ENCODE measurements around the gene SLC47A2.
"Not testable (repeated sequence)": the region's sequence is repeated elsewhere in the genome, so short reads cannot be mapped to it uniquely, and the experiment has no call there.

Gene SLC47A2

DNA sequence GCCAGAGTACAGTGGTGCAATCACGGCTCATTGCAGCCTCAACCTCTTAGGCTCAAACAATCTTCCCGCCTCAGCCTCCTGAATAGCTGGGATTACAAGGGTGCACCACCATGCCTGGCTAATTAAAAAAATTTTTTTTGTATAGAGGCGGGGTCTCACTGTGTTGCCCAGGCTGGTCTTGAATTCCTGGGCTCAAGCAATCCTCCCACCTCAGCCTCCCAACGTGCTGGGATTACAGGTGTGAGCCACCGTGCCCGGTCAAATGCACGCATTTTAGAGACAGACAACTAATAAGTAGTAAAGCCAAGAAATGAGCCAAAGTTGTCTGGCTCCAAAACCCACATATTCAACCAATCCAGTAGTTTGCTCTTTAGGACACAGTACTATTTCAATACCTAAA, 46.7 kb downstream of the SLC47A2 start:
- not testable (repeated sequence) for H3K9ac ChIP-seq (ENCODE audit: low read depth in 1 of 2, low read length in 2 of 2); H3K27me3 ChIP-seq (ENCODE audit: control insufficient read depth in 1 of 2, insufficient read depth in 2 of 2, low read length in 2 of 2); H3K4me3 ChIP-seq (ENCODE audit: low read depth in 1 of 2, low read length in 2 of 2); H3K27ac ChIP-seq (ENCODE audit: low read depth, low read length); H3K9me3 ChIP-seq (ENCODE audit: control insufficient read depth in 1 of 2, low read length in 2 of 2)
- Histone ChIP-seq H3K4me1 (ENCODE audit: control insufficient read depth in 1 of 2, insufficient read depth in 2 of 2, low read length in 2 of 2) (peaks cover 25 to 34% of the 10 kb centered on the region in 2 donors), H3K36me3 (ENCODE audit: control insufficient read depth in 1 of 2, insufficient read depth in 2 of 2, low read length in 2 of 2) (peaks cover 0 to 24% of the 10 kb centered on the region in 2 donors)

DNA sequence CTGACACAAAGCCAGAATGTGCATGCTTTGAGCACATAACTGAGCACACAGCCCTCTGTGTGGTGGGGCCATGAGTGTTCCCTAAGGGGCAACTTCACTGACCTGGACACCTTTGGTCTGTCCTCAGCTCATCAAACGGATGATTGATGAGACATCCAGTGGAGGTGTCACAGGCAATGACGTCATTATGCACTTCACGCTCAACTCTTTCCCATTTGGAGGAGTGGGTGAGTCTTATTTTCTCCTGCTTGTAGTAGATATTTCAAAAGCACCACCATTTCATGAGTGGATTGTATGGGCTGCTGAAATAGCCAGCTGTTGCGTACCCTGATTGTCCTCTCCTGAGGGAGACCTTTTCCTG, 51.6 kb downstream of the SLC47A2 start:
- Histone ChIP-seq H3K4me3 (ENCODE audit: low read depth in 1 of 2, low read length in 2 of 2) (no peak overlapping the region), H3K27ac (ENCODE audit: low read depth, low read length) (no peak overlapping the region), H3K27me3 (ENCODE audit: control insufficient read depth in 1 of 2, insufficient read depth in 2 of 2, low read length in 2 of 2) (no peaks in the 10 kb centered on the region), H3K9ac (ENCODE audit: low read depth in 1 of 2, low read length in 2 of 2) (no peak overlapping the region), H3K9me3 (ENCODE audit: control insufficient read depth in 1 of 2, low read length in 2 of 2) (no peaks in the 10 kb centered on the region), H3K4me1 (ENCODE audit: control insufficient read depth in 1 of 2, insufficient read depth in 2 of 2, low read length in 2 of 2) (peaks cover 6 to 10% of the 10 kb centered on the region in 2 donors), H3K36me3 (ENCODE audit: control insufficient read depth in 1 of 2, insufficient read depth in 2 of 2, low read length in 2 of 2) (peaks cover 16 to 64% of the 10 kb centered on the region in 2 donors)

DNA sequence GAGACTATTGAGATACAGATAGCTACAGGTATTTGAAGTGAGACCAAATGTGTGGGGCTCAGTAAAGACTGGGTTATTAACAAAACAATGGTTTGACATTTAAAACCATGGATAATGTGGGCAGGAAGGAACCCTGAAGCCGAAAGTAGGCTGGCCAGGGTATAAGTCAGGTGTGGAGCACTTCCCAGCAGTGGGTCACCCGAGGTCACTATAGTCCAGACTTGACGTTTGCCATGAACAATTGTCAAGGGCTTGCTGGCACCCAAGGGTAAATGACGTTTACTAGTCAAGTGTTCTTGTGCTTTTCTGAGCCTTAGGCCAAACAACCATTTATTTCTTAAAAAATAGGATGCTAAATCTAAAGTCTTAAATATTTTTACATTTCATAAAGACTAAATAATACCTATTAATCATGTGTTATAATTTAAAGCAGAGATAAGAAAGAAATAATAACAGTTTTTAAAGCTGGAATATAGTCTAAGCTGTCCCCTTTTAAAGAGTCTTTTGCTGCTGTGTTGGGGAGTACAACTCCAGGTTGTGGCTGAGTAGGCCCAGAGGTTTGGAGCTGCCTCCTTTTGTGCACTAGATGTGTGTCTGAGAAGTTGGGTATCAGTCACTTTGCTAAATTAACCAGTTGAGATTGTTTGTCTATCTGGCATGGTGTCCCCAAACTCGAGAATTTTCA, 52.1 kb downstream of the SLC47A2 start:
- Histone ChIP-seq H3K36me3 (ENCODE audit: control insufficient read depth in 1 of 2, insufficient read depth in 2 of 2, low read length in 2 of 2) (peaks cover 16 to 61% of the 10 kb centered on the region in 2 donors), H3K4me1 (ENCODE audit: control insufficient read depth in 1 of 2, insufficient read depth in 2 of 2, low read length in 2 of 2) (peaks cover 6 to 11% of the 10 kb centered on the region in 2 donors), H3K9me3 (ENCODE audit: control insufficient read depth in 1 of 2, low read length in 2 of 2) (no peaks in the 10 kb centered on the region), H3K27me3 (ENCODE audit: control insufficient read depth in 1 of 2, insufficient read depth in 2 of 2, low read length in 2 of 2) (no peaks in the 10 kb centered on the region), H3K4me3 (ENCODE audit: low read depth in 1 of 2, low read length in 2 of 2) (no peak overlapping the region), H3K9ac (ENCODE audit: low read depth in 1 of 2, low read length in 2 of 2) (no peak overlapping the region), H3K27ac (ENCODE audit: low read depth, low read length) (no peak overlapping the region)

DNA sequence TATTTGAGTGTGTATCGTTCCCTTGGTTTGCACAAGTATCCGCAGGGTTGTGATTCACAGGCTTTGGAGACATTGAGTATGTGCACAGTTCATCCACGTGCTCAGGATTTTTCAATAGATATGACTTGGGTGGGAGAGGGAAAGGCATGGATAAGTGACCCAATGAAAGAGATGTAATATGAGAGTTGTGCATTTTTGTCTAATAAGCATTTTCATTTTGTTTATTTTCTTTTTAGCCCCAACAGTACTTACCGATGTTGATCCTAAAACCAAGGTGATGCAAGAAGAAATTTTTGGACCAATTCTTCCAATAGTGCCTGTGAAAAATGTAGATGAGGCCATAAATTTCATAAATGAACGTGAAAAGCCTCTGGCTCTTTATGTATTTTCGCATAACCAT, 53.3 kb downstream of the SLC47A2 start:
- no peaks in the 10 kb centered on the region for H3K27me3 ChIP-seq (ENCODE audit: control insufficient read depth in 1 of 2, insufficient read depth in 2 of 2, low read length in 2 of 2)
- no peak overlapping the region for H3K4me3 ChIP-seq (ENCODE audit: low read depth in 1 of 2, low read length in 2 of 2)
- H3K36me3 ChIP-seq (ENCODE audit: control insufficient read depth in 1 of 2, insufficient read depth in 2 of 2, low read length in 2 of 2), result peaks cover 16 to 60% of the 10 kb centered on the region in 2 donors
- no peaks in the 10 kb centered on the region for H3K9me3 ChIP-seq (ENCODE audit: control insufficient read depth in 1 of 2, low read length in 2 of 2)
- no peak overlapping the region for H3K27ac ChIP-seq (ENCODE audit: low read depth, low read length)
- no peak overlapping the region for H3K9ac ChIP-seq (ENCODE audit: low read depth in 1 of 2, low read length in 2 of 2)
- H3K4me1 ChIP-seq (ENCODE audit: control insufficient read depth in 1 of 2, insufficient read depth in 2 of 2, low read length in 2 of 2), result peaks cover 6 to 11% of the 10 kb centered on the region in 2 donors

DNA sequence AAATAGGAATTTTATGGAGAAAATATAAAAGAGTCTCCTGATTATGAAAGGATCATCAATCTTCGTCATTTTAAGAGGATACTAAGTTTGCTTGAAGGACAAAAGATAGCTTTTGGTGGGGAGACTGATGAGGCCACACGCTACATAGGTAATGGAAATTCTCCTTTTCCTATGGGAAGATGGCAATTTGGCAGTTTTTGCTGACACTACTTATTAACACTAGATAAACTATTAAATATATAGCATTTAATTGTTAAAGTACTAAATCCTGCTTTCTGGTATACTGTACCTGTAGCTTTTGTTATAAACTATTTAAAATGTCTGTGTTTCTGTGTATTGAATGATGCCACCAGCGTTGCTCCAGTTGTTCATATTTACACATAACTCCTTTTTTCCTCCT, 55.3 kb downstream of the SLC47A2 start:
- Histone ChIP-seq H3K9ac (ENCODE audit: low read depth in 1 of 2, low read length in 2 of 2) (no peak overlapping the region), H3K27me3 (ENCODE audit: control insufficient read depth in 1 of 2, insufficient read depth in 2 of 2, low read length in 2 of 2) (no peaks in the 10 kb centered on the region), H3K4me1 (ENCODE audit: control insufficient read depth in 1 of 2, insufficient read depth in 2 of 2, low read length in 2 of 2) (peaks cover 6 to 11% of the 10 kb centered on the region in 2 donors), H3K36me3 (ENCODE audit: control insufficient read depth in 1 of 2, insufficient read depth in 2 of 2, low read length in 2 of 2) (peaks cover 20 to 75% of the 10 kb centered on the region in 2 donors), H3K9me3 (ENCODE audit: control insufficient read depth in 1 of 2, low read length in 2 of 2) (no peaks in the 10 kb centered on the region), H3K27ac (ENCODE audit: low read depth, low read length) (no peak overlapping the region), H3K4me3 (ENCODE audit: low read depth in 1 of 2, low read length in 2 of 2) (no peak overlapping the region)

DNA sequence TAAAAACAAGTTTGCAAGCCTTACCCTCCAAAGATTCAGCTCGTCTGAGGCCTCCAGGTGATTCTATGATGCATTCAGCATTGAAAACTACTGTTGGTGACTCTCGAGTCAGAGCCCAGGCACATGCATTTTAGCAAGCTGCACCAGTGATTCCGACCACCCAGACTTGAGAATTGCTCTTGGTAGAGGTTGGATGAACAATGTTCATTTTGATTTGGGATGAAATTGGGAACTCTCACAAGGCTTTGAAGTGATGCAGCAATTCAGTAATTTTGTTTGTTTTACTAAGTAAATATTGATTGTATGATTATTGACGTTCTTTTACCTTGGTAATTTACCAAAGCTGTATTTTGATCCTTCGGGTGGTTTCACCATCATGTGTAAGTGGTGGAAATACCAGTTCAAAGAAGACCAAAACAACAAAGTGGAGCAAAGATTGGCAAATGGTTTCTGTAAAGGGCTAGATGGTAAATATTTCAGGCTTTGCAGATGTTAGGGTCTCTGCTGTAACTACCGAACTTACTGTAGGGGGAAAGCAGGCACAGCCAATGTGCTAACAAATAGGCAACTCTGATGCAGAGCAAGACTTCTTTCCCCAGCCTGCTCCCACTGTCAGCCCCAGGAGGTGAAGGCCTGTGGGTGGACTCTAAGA, 56.0 kb downstream of the SLC47A2 start:
- no peak overlapping the region for H3K4me3 ChIP-seq (ENCODE audit: low read depth in 1 of 2, low read length in 2 of 2)
- H3K36me3 ChIP-seq (ENCODE audit: control insufficient read depth in 1 of 2, insufficient read depth in 2 of 2, low read length in 2 of 2), result peaks cover 28 to 75% of the 10 kb centered on the region in 2 donors
- no peak overlapping the region for H3K9ac ChIP-seq (ENCODE audit: low read depth in 1 of 2, low read length in 2 of 2)
- H3K27ac ChIP-seq (ENCODE audit: low read depth, low read length), result no peak overlapping the region
- H3K9me3 ChIP-seq (ENCODE audit: control insufficient read depth in 1 of 2, low read length in 2 of 2), result no peaks in the 10 kb centered on the region
- H3K4me1 ChIP-seq (ENCODE audit: control insufficient read depth in 1 of 2, insufficient read depth in 2 of 2, low read length in 2 of 2), result peaks cover 6 to 11% of the 10 kb centered on the region in 2 donors
- H3K27me3 ChIP-seq (ENCODE audit: control insufficient read depth in 1 of 2, insufficient read depth in 2 of 2, low read length in 2 of 2), result no peaks in the 10 kb centered on the region

DNA sequence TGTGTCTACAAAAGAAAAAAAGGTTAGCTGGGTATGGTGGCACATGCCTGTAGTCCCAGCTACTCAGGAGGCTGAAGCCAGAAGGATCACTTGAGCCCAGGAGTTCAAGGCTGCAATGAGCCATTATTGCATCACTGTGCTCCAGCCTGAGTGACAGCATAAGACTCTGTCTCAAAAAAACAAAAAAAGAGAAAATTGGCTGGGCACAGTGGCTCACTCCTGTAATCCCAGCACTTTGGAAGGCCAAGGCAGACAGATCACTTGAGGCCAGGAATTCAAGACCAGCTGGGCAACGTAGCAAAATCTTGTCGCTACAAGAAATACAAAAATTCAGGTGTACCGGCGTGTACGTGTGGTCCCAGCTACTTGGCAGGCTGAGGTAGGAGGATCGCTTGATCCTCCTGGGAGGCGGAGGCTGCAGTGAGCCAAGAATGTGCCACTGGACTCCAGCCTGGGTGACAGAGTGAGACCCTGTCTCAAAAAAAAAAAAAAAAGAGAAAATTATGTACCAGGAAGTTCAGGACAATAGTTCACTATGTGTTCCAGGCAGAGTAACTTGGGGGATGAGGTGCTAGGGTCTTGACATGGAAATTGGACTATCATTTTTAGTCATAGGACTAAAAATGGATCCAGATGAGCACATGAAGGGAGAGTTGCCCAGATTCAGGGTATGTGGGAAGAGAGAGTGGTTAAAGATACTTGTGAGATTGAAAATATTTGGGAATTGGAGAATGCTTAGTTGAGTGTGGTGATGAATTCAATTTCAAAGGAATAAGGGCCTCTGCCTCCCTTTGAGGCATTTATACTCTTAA, 56.8 kb downstream of the SLC47A2 start:
- Histone ChIP-seq H3K9me3 (ENCODE audit: control insufficient read depth in 1 of 2, low read length in 2 of 2) (no peaks in the 10 kb centered on the region), H3K27ac (ENCODE audit: low read depth, low read length) (no peak overlapping the region), H3K4me3 (ENCODE audit: low read depth in 1 of 2, low read length in 2 of 2) (no peak overlapping the region), H3K27me3 (ENCODE audit: control insufficient read depth in 1 of 2, insufficient read depth in 2 of 2, low read length in 2 of 2) (no peaks in the 10 kb centered on the region), H3K4me1 (ENCODE audit: control insufficient read depth in 1 of 2, insufficient read depth in 2 of 2, low read length in 2 of 2) (peaks cover 6 to 11% of the 10 kb centered on the region in 2 donors), H3K9ac (ENCODE audit: low read depth in 1 of 2, low read length in 2 of 2) (no peak overlapping the region), H3K36me3 (ENCODE audit: control insufficient read depth in 1 of 2, insufficient read depth in 2 of 2, low read length in 2 of 2) (peaks cover 33 to 75% of the 10 kb centered on the region in 2 donors)

DNA sequence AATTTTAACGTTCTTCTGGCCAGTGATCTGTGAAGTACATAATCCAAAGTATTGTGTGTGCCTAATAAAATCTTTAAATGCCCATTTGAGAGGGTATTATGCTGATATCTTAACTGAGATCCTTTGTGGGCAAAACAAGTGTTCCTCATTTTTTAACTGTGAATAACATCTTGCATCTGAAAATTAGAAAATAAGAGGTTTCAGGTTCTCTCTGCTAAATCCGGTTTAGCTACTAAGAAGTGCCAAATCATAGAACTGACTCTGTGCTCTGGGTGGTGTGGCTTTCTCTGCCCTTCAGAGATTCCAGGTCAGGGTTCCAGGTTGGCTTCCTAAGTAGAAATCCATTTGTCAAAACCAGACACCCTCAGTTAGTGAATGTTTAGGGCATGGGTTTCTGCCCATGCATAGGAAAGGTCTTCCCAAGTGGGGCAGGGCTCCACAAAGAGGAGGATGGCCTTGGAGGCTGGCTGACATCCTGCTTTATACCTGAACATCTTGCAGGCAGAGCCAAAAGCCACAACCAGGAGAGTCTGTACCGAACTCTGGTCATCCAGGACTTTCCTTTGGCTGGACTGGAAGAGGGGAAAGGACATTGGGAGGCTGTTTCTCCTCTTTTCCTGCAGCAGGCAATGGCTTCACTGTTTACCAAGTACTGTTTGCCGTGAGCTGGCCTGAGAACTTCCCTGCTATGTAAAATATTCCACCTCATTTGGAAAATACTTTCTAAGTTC, 59.4 kb downstream of the SLC47A2 start:
- peaks cover 9 to 13% of the 10 kb centered on the region in 2 donors for H3K4me1 ChIP-seq (ENCODE audit: control insufficient read depth in 1 of 2, insufficient read depth in 2 of 2, low read length in 2 of 2)
- H3K27me3 ChIP-seq (ENCODE audit: control insufficient read depth in 1 of 2, insufficient read depth in 2 of 2, low read length in 2 of 2), result no peaks in the 10 kb centered on the region
- no peak overlapping the region for H3K4me3 ChIP-seq (ENCODE audit: low read depth in 1 of 2, low read length in 2 of 2)
- no peak overlapping the region for H3K9ac ChIP-seq (ENCODE audit: low read depth in 1 of 2, low read length in 2 of 2)
- H3K9me3 ChIP-seq (ENCODE audit: control insufficient read depth in 1 of 2, low read length in 2 of 2), result no peaks in the 10 kb centered on the region
- peaks cover 22 to 66% of the 10 kb centered on the region in 2 donors for H3K36me3 ChIP-seq (ENCODE audit: control insufficient read depth in 1 of 2, insufficient read depth in 2 of 2, low read length in 2 of 2)
- no peak overlapping the region for H3K27ac ChIP-seq (ENCODE audit: low read depth, low read length)

DNA sequence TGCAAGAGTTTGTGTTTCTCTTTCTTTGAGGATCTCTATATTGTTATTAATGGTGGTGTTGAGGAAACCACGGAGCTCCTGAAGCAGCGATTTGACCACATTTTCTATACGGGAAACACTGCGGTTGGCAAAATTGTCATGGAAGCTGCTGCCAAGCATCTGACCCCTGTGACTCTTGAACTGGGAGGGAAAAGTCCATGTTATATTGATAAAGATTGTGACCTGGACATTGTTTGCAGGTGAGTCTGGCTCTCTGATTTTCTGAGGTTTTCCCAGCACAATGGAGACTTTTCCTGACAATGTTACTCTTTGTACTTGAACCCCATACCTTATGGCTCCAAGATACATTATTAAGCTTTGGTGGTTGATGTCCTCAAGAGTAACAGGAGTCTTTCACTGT, 60.0 kb downstream of the SLC47A2 start:
- H3K9me3 ChIP-seq (ENCODE audit: control insufficient read depth in 1 of 2, low read length in 2 of 2), result no peaks in the 10 kb centered on the region
- H3K4me3 ChIP-seq (ENCODE audit: low read depth in 1 of 2, low read length in 2 of 2), result no peak overlapping the region
- H3K9ac ChIP-seq (ENCODE audit: low read depth in 1 of 2, low read length in 2 of 2), result no peak overlapping the region
- H3K4me1 ChIP-seq (ENCODE audit: control insufficient read depth in 1 of 2, insufficient read depth in 2 of 2, low read length in 2 of 2), result peaks cover 14 to 20% of the 10 kb centered on the region in 2 donors
- no peaks in the 10 kb centered on the region for H3K27me3 ChIP-seq (ENCODE audit: control insufficient read depth in 1 of 2, insufficient read depth in 2 of 2, low read length in 2 of 2)
- peaks cover 24 to 61% of the 10 kb centered on the region in 2 donors for H3K36me3 ChIP-seq (ENCODE audit: control insufficient read depth in 1 of 2, insufficient read depth in 2 of 2, low read length in 2 of 2)
- H3K27ac ChIP-seq (ENCODE audit: low read depth, low read length), result no peak overlapping the region
